Measurements from ENCODE around the gene CRHR1.
A peak's percentile ranks its signal among the peaks of the same experiment; 100 is the strongest.

Gene CRHR1

GRCh38 chr17:45768000-45768399, 16.1 kb upstream of the CRHR1 start:
- TF ChIP-seq SIN3A (IDR thresholded peaks at IDR 0.05; ENCODE audit: borderline replicate concordance, insufficient read depth, low read length) = no peak
- TF ChIP-seq REST (IDR thresholded peaks at IDR 0.05; ENCODE audit: insufficient read depth in 1 of 2, low read depth in 2 of 2, low read length in 2 of 2) = peak; percentile 70 to 89
- TF ChIP-seq POLR2AphosphoS5 (IDR thresholded peaks at IDR 0.05; ENCODE audit: low read depth, low read length) = no peak
- TF ChIP-seq FOXP2 (optimal IDR thresholded peaks at IDR 0.05; ENCODE audit: borderline replicate concordance, extremely low read depth, extremely low read length, insufficient read depth) = no peak
- no peak for TF ChIP-seq TAF1 (IDR thresholded peaks at IDR 0.05; ENCODE audit: borderline replicate concordance, insufficient read depth, low read length)

- no peak for TF ChIP-seq REST (IDR thresholded peaks at IDR 0.05; ENCODE audit: insufficient read depth in 1 of 2, low read depth in 2 of 2, low read length in 2 of 2)
- TF ChIP-seq POLR2AphosphoS5 (IDR thresholded peaks at IDR 0.05; ENCODE audit: low read depth, low read length) = no peak
- no peak for TF ChIP-seq SIN3A (IDR thresholded peaks at IDR 0.05; ENCODE audit: borderline replicate concordance, insufficient read depth, low read length)
- no peak for TF ChIP-seq FOXP2 (optimal IDR thresholded peaks at IDR 0.05; ENCODE audit: borderline replicate concordance, extremely low read depth, extremely low read length, insufficient read depth)
- no peak for TF ChIP-seq TAF1 (IDR thresholded peaks at IDR 0.05; ENCODE audit: borderline replicate concordance, insufficient read depth, low read length)
These were observed 13.4 kb upstream of the CRHR1 start for GRCh38 chr17:45770632-45771270.

GRCh38 chr17:45771271-45771959, 12.7 kb upstream of the CRHR1 start:
- TF ChIP-seq POLR2AphosphoS5 (IDR thresholded peaks at IDR 0.05; ENCODE audit: low read depth, low read length) (no peak), TAF1 (IDR thresholded peaks at IDR 0.05; ENCODE audit: borderline replicate concordance, insufficient read depth, low read length) (no peak), SIN3A (IDR thresholded peaks at IDR 0.05; ENCODE audit: borderline replicate concordance, insufficient read depth, low read length) (no peak), REST (IDR thresholded peaks at IDR 0.05; ENCODE audit: insufficient read depth in 1 of 2, low read depth in 2 of 2, low read length in 2 of 2) (no peak), FOXP2 (optimal IDR thresholded peaks at IDR 0.05; ENCODE audit: borderline replicate concordance, extremely low read depth, extremely low read length, insufficient read depth) (no peak)

DNA sequence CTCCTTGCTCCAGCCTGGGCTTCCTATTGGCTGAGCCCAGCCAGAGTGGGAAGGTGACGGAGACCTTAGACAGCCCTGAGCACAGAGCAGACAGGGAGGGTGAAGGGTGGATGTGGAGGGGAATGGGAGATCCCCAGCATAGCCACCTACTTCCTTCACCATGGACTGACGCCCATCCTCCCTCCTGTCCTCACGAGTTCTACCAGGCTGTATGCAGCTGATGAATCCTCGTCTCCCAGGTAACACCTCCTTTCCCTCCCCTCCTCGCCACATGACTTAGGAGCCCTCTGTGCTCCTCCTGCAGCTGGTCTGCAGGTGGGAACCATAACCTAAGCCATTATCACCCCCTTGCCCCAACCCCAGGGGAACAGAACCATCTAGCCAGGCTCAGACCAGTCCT, 9.0 kb upstream of the CRHR1 start:
- TF ChIP-seq TAF1 (IDR thresholded peaks at IDR 0.05; ENCODE audit: borderline replicate concordance, insufficient read depth, low read length) (no peak), FOXP2 (optimal IDR thresholded peaks at IDR 0.05; ENCODE audit: borderline replicate concordance, extremely low read depth, extremely low read length, insufficient read depth) (no peak), SIN3A (IDR thresholded peaks at IDR 0.05; ENCODE audit: borderline replicate concordance, insufficient read depth, low read length) (no peak)

- TF ChIP-seq SIN3A (IDR thresholded peaks at IDR 0.05; ENCODE audit: borderline replicate concordance, insufficient read depth, low read length) (no peak), TAF1 (IDR thresholded peaks at IDR 0.05; ENCODE audit: borderline replicate concordance, insufficient read depth, low read length) (no peak)
These were observed 8.5 kb upstream of the CRHR1 start for GRCh38 chr17:45775576-45776011.

GRCh38 chr17:45776896-45777295, 7.2 kb upstream of the CRHR1 start:
- TF ChIP-seq SIN3A (IDR thresholded peaks at IDR 0.05; ENCODE audit: borderline replicate concordance, insufficient read depth, low read length) (no peak), FOXP2 (optimal IDR thresholded peaks at IDR 0.05; ENCODE audit: borderline replicate concordance, extremely low read depth, extremely low read length, insufficient read depth) (no peak), POLR2AphosphoS5 (IDR thresholded peaks at IDR 0.05; ENCODE audit: low read depth, low read length) (no peak), TAF1 (IDR thresholded peaks at IDR 0.05; ENCODE audit: borderline replicate concordance, insufficient read depth, low read length) (no peak)

Data from PFSK-1 (cell line).